ENCODE data around the gene ZC3HAV1.
"Not testable (repeated sequence)": the region's sequence is repeated elsewhere in the genome, so short reads cannot be mapped to it uniquely, and the experiment has no call there.

ZC3HAV1 gene

GRCh38 chr7:139099172-139099947 is 10.2 kb downstream of the ZC3HAV1 start:
- no peak for TF ChIP-seq CTCF (IDR thresholded peaks at IDR 0.05; ENCODE audit: low read depth, low read length)
- DNase-seq (ENCODE audit: low read depth, low spot score): no peak
- H3K4me3 ChIP-seq (ENCODE audit: low read depth, low read length): no peak overlapping the region
- in situ Hi-C loops (cut with HindIII; ENCODE audit: low sequenced_read_pairs): no loop called here

- in situ Hi-C loops (cut with HindIII; ENCODE audit: low sequenced_read_pairs): no loop called here
- TF ChIP-seq CTCF (IDR thresholded peaks at IDR 0.05; ENCODE audit: low read depth, low read length): no peak
- no peak for DNase-seq (ENCODE audit: low read depth, low spot score)
- no peak overlapping the region for H3K4me3 ChIP-seq (ENCODE audit: low read depth, low read length)
Observed at GRCh38 chr7:139095194-139095659, 14.3 kb downstream of the ZC3HAV1 start.

GRCh38 chr7:139094596-139094995 is 14.9 kb downstream of the ZC3HAV1 start:
- in situ Hi-C loops (cut with HindIII; ENCODE audit: low sequenced_read_pairs): no loop called here
- no peak for TF ChIP-seq CTCF (IDR thresholded peaks at IDR 0.05; ENCODE audit: low read depth, low read length)
- peak; percentile 58 for DNase-seq (ENCODE audit: low read depth, low spot score)
- H3K4me3 ChIP-seq (ENCODE audit: low read depth, low read length): no peak overlapping the region

- DNase-seq (ENCODE audit: low read depth, low spot score): no peak
- H3K4me3 ChIP-seq (ENCODE audit: low read depth, low read length): no peak overlapping the region
- no peak for TF ChIP-seq CTCF (IDR thresholded peaks at IDR 0.05; ENCODE audit: low read depth, low read length)
- in situ Hi-C loops (cut with HindIII; ENCODE audit: low sequenced_read_pairs): no loop called here
Observed at GRCh38 chr7:139094030-139094429, 15.5 kb downstream of the ZC3HAV1 start.

GRCh38 chr7:139093512-139093911 is 16.0 kb downstream of the ZC3HAV1 start:
- in situ Hi-C loops (cut with HindIII; ENCODE audit: low sequenced_read_pairs); H3K4me3 ChIP-seq (ENCODE audit: low read depth, low read length); DNase-seq (ENCODE audit: low read depth, low spot score): not testable (repeated sequence)

GRCh38 chr7:139092090-139092796 is 17.3 kb downstream of the ZC3HAV1 start:
- no peak for DNase-seq (ENCODE audit: low read depth, low spot score)
- in situ Hi-C loops (cut with HindIII; ENCODE audit: low sequenced_read_pairs): no loop called here
- H3K4me3 ChIP-seq (ENCODE audit: low read depth, low read length): no peak overlapping the region
- no peak for TF ChIP-seq CTCF (IDR thresholded peaks at IDR 0.05; ENCODE audit: low read depth, low read length)

- DNase-seq (ENCODE audit: low read depth, low spot score): no peak
- in situ Hi-C loops (cut with HindIII; ENCODE audit: low sequenced_read_pairs): no loop called here
- no peak for TF ChIP-seq CTCF (IDR thresholded peaks at IDR 0.05; ENCODE audit: low read depth, low read length)
- no peak overlapping the region for H3K4me3 ChIP-seq (ENCODE audit: low read depth, low read length)
Observed at GRCh38 chr7:139091677-139091996, 17.9 kb downstream of the ZC3HAV1 start.

Measured in astrocyte of the spinal cord (primary cell).